ENCODE data around the gene ADCYAP1R1. TPM values are rescaled to one million over a fixed set of nuclear protein-coding genes. Genes with fewer than 3 reads are reported as not detected.

Gene ADCYAP1R1
- total and polyA plus RNA-seq, 12 donors, result 0.22 to 25.0 (median 1.5) TPM

GRCh38 chr7:31087351-31087750 lies 35.2 kb downstream of the ADCYAP1R1 start:
- WGBS, 4 donors, result 76 to 89% (median 81%) methylated on average over 5 to 6 of the region's 6 CpGs
- Histone ChIP-seq H3K4me3 (no peak overlapping the region), H3K4me1 (replicated peaks in 1 of 2) (peaks cover 0 to 4% of the 10 kb centered on the region in 2 donors), H3K27me3 (no peaks in the 10 kb centered on the region), H3K36me3 (replicated peaks in 1 of 2) (no peaks in the 10 kb centered on the region), H3K9me3 (replicated peaks in 1 of 3) (no peaks in the 10 kb centered on the region), H3K27ac (no peak overlapping the region)
- intact Hi-C loops (cut with DNase I), result no loop called here
- TF ChIP-seq CTCF (IDR thresholded peaks at IDR 0.05) (no peak), POLR2A (IDR thresholded peaks at IDR 0.05) (no peak)
- no peak for DNase-seq

- H3K9me3 ChIP-seq (replicated peaks in 1 of 3), result no peaks in the 10 kb centered on the region
- no peak for TF ChIP-seq POLR2A (IDR thresholded peaks at IDR 0.05)
- no peak for TF ChIP-seq CTCF (IDR thresholded peaks at IDR 0.05)
- 67 to 74% (median 70%) methylated on average over 2 of the region's 2 CpGs for WGBS, 4 donors
- intact Hi-C loops (cut with DNase I), result no loop called here
- H3K4me3 ChIP-seq, result no peak overlapping the region
- no peak for DNase-seq
- no peaks in the 10 kb centered on the region for H3K4me1 ChIP-seq (replicated peaks in 1 of 2)
- no peak overlapping the region for H3K27ac ChIP-seq
- no peaks in the 10 kb centered on the region for H3K27me3 ChIP-seq
- H3K36me3 ChIP-seq (replicated peaks in 1 of 2), result no peaks in the 10 kb centered on the region
Measured at GRCh38 chr7:31091924-31092434, 39.9 kb downstream of the ADCYAP1R1 start.

- 91 to 98% (median 92%) methylated on average over 4 of the region's 4 CpGs for WGBS, 4 donors
- no peak for TF ChIP-seq CTCF (IDR thresholded peaks at IDR 0.05)
- no peak for TF ChIP-seq POLR2A (IDR thresholded peaks at IDR 0.05)
- DNase-seq, result no peak
- H3K4me3 ChIP-seq, result no peak overlapping the region
- H3K27me3 ChIP-seq, result no peaks in the 10 kb centered on the region
- H3K36me3 ChIP-seq (replicated peaks in 1 of 2), result no peaks in the 10 kb centered on the region
- H3K27ac ChIP-seq, result no peak overlapping the region
- H3K9me3 ChIP-seq (replicated peaks in 1 of 3), result no peaks in the 10 kb centered on the region
- H3K4me1 ChIP-seq (replicated peaks in 1 of 2), result no peaks in the 10 kb centered on the region
- intact Hi-C loops (cut with DNase I), result no loop called here
Measured at GRCh38 chr7:31092606-31093005, 40.5 kb downstream of the ADCYAP1R1 start.

- Histone ChIP-seq H3K36me3 (replicated peaks in 1 of 2) (no peaks in the 10 kb centered on the region), H3K4me1 (replicated peaks in 1 of 2) (no peaks in the 10 kb centered on the region), H3K27me3 (no peaks in the 10 kb centered on the region), H3K9me3 (replicated peaks in 1 of 3) (no peaks in the 10 kb centered on the region), H3K27ac (no peak overlapping the region), H3K4me3 (no peak overlapping the region)
- TF ChIP-seq CTCF (IDR thresholded peaks at IDR 0.05) (no peak), POLR2A (IDR thresholded peaks at IDR 0.05) (no peak)
- WGBS, 4 donors, result 73 to 91% (median 81%) methylated on average over 3 of the region's 3 CpGs
- no peak for DNase-seq
- intact Hi-C loops (cut with DNase I), result no loop called here
Measured at GRCh38 chr7:31093282-31093681, 41.2 kb downstream of the ADCYAP1R1 start.

Measured in adrenal gland (tissue), 12 donors.